Activated CD4-positive, alpha-beta memory T cell treated with anti-CD3 and anti-CD28 coated beads for 36 hours (primary cell): ENCODE measurements around the gene DRG1. TPM values are rescaled to one million over a fixed set of nuclear protein-coding genes. Genes with fewer than 3 reads are reported as not detected.
"Not testable (repeated sequence)": the region's sequence is repeated elsewhere in the genome, so short reads cannot be mapped to it uniquely, and the experiment has no call there.

Experiments used
- CTCF ChIA-PET: fragments of 350-600 bp; sonication (Branson Sonifier 250); formaldehyde crosslinking; loops from one replicate; lab custom pipeline; 2021; ENCODE audit warnings: antibody characterized with exemption, inconsistent platforms; lab: Charles Lee
- POLR2A ChIA-PET: fragments of 350-600 bp; sonication (Branson Sonifier 250); formaldehyde crosslinking; loops from one replicate; lab custom pipeline; 2021; ENCODE audit warnings: antibody characterized with exemption; lab: Charles Lee
- DNase-seq: peaks from one replicate; pipeline ENCODE4 v3.0.0-alpha.2; 2020
- H3K27ac Mint-ChIP-seq: one replicate; pipeline ENCODE4 v1.8.0; 2021; ENCODE audit warnings: mixed read lengths
- H3K27me3 Mint-ChIP-seq: one replicate; pipeline ENCODE4 v1.8.0; 2021; ENCODE audit warnings: mixed read lengths
- H3K36me3 Mint-ChIP-seq: one replicate; pipeline ENCODE4 v1.8.0; 2021; ENCODE audit warnings: mixed read lengths
- H3K4me1 Mint-ChIP-seq: one replicate; pipeline ENCODE4 v1.8.0; 2021; ENCODE audit warnings: low read depth, mixed read lengths
- H3K4me3 Mint-ChIP-seq: one replicate; pipeline ENCODE4 v1.8.0; 2021; ENCODE audit warnings: mild to moderate bottlenecking, mixed read lengths
- H3K9me3 Mint-ChIP-seq: one replicate; pipeline ENCODE4 v1.8.0; 2021; ENCODE audit warnings: mixed read lengths
- intact Hi-C: fragments of 100-400 bp; cut with micrococcal nuclease; formaldehyde crosslinking; loops from one replicate; pipeline ENCODE4 v1.15.1; 2023
- total RNA-seq, 2 experiments: library from RNA; stranded (reverse); gene quantifications; one replicate each; pipeline ENCODE4 v1.2.3, GENCODE V29; 2021

Gene DRG1
- total RNA-seq, 2 experiments from 2014 or later: 97.1 to 116 TPM

- peaks cover 4% of the 10 kb centered on the region for H3K4me1 Mint-ChIP-seq
- no peak for DNase-seq
- no peak overlapping the region for H3K4me3 Mint-ChIP-seq
- peaks cover 4% of the 10 kb centered on the region for H3K9me3 Mint-ChIP-seq
- peaks cover 2% of the 10 kb centered on the region for H3K27me3 Mint-ChIP-seq
- H3K27ac Mint-ChIP-seq: no peak overlapping the region
- POLR2A ChIA-PET: no interaction called here
- no peaks in the 10 kb centered on the region for H3K36me3 Mint-ChIP-seq
- intact Hi-C loops: no loop called here
- CTCF ChIA-PET: no interaction called here
Measured at GRCh38 chr22:31394326-31394725, 5.1 kb upstream of the DRG1 start.

GRCh38 chr22:31398231-31398630, 1.2 kb upstream of the DRG1 start:
- ChIA-PET CTCF (interaction anchor here (0.6 to 1.7 kb wide), 2 partner anchors 52 to 430 kb away, joined by 3 to 5 read pairs; partner anchors contain the start of genes MORC2 and PATZ1), POLR2A (interaction anchor here (1.1 to 2.8 kb wide), 2 partner anchors 38 to 51 kb away, joined by 3 to 19 read pairs; partner anchors contain the start of gene PATZ1)
- intact Hi-C loops: no loop called here
- no peak for DNase-seq
- Mint-ChIP-seq H3K4me1 (peaks cover 23% of the 10 kb centered on the region), H3K36me3 (peaks cover 17% of the 10 kb centered on the region), H3K9me3 (peaks cover 4% of the 10 kb centered on the region), H3K27me3 (peaks cover 2% of the 10 kb centered on the region), H3K4me3 (no peak overlapping the region), H3K27ac (no peak overlapping the region)

GRCh38 chr22:31400023-31400397, 606 bp downstream of the DRG1 start:
- peaks cover 23% of the 10 kb centered on the region for H3K4me1 Mint-ChIP-seq
- intact Hi-C loops: loop anchor here (1.0 kb wide), 1 partner anchor 107 kb away; no protein-coding TSS in a partner anchor
- no peaks in the 10 kb centered on the region for H3K27me3 Mint-ChIP-seq
- CTCF ChIA-PET: interaction anchor here (0.9 kb wide), 1 partner anchor 89 kb away, joined by 3 read pairs; no protein-coding TSS in a partner anchor
- no peak for DNase-seq
- H3K36me3 Mint-ChIP-seq: peaks cover 22% of the 10 kb centered on the region
- POLR2A ChIA-PET: interaction anchor here (2.8 kb wide), 1 partner anchor 53 kb away, joined by 19 read pairs; the partner anchor contains the start of gene PATZ1
- H3K9me3 Mint-ChIP-seq: no peaks in the 10 kb centered on the region
- peak overlapping the region; percentile 84 for H3K27ac Mint-ChIP-seq
- peak overlapping the region; percentile 93 for H3K4me3 Mint-ChIP-seq

GRCh38 chr22:31402350-31402749, 2.9 kb downstream of the DRG1 start:
- H3K4me3 Mint-ChIP-seq, intact Hi-C loops, H3K27me3 Mint-ChIP-seq, H3K9me3 Mint-ChIP-seq, DNase-seq, CTCF ChIA-PET: not testable (repeated sequence)
- peak overlapping the region; percentile 53 for H3K27ac Mint-ChIP-seq
- H3K4me1 Mint-ChIP-seq: peaks cover 29% of the 10 kb centered on the region
- POLR2A ChIA-PET: interaction anchor here (0.6 kb wide), 1 partner anchor 76 kb away, joined by 3 read pairs; no protein-coding TSS in a partner anchor
- H3K36me3 Mint-ChIP-seq: peaks cover 36% of the 10 kb centered on the region

- Mint-ChIP-seq H3K27ac (peak overlapping the region; percentile 4), H3K4me1 (no peaks in the 10 kb centered on the region), H3K9me3 (no peaks in the 10 kb centered on the region), H3K4me3 (no peak overlapping the region), H3K27me3 (no peaks in the 10 kb centered on the region), H3K36me3 (peaks cover 54% of the 10 kb centered on the region)
- CTCF ChIA-PET: no interaction called here
- POLR2A ChIA-PET: no interaction called here
- DNase-seq: no peak
- intact Hi-C loops: no loop called here
Measured at GRCh38 chr22:31425331-31426050, 26.1 kb downstream of the DRG1 start.

GRCh38 chr22:31431950-31432349, 32.5 kb downstream of the DRG1 start:
- H3K36me3 Mint-ChIP-seq: peaks cover 57% of the 10 kb centered on the region
- no peaks in the 10 kb centered on the region for H3K4me1 Mint-ChIP-seq
- no peaks in the 10 kb centered on the region for H3K27me3 Mint-ChIP-seq
- intact Hi-C loops: no loop called here
- H3K4me3 Mint-ChIP-seq: no peak overlapping the region
- CTCF ChIA-PET: no interaction called here
- no peaks in the 10 kb centered on the region for H3K9me3 Mint-ChIP-seq
- POLR2A ChIA-PET: no interaction called here
- H3K27ac Mint-ChIP-seq: no peak overlapping the region
- DNase-seq: no peak

GRCh38 chr22:31436132-31436531, 36.7 kb downstream of the DRG1 start:
- Mint-ChIP-seq H3K36me3 (peaks cover 61% of the 10 kb centered on the region), H3K27ac (no peak overlapping the region), H3K4me3 (no peak overlapping the region), H3K27me3 (no peaks in the 10 kb centered on the region), H3K9me3 (no peaks in the 10 kb centered on the region), H3K4me1 (no peaks in the 10 kb centered on the region)
- ChIA-PET POLR2A (no interaction called here), CTCF (no interaction called here)
- no peak for DNase-seq
- intact Hi-C loops: no loop called here

GRCh38 chr22:31439808-31440207, 40.4 kb downstream of the DRG1 start:
- no peak for DNase-seq
- no peak overlapping the region for H3K4me3 Mint-ChIP-seq
- no peaks in the 10 kb centered on the region for H3K9me3 Mint-ChIP-seq
- no peaks in the 10 kb centered on the region for H3K4me1 Mint-ChIP-seq
- H3K27ac Mint-ChIP-seq: no peak overlapping the region
- POLR2A ChIA-PET: no interaction called here
- peaks cover 66% of the 10 kb centered on the region for H3K36me3 Mint-ChIP-seq
- H3K27me3 Mint-ChIP-seq: no peaks in the 10 kb centered on the region
- intact Hi-C loops: no loop called here
- CTCF ChIA-PET: no interaction called here

- no peak for DNase-seq
- Mint-ChIP-seq H3K27ac (peak overlapping the region; percentile 50), H3K27me3 (no peaks in the 10 kb centered on the region), H3K4me1 (peaks cover 4% of the 10 kb centered on the region), H3K36me3 (peaks cover 66% of the 10 kb centered on the region), H3K9me3 (no peaks in the 10 kb centered on the region), H3K4me3 (no peak overlapping the region)
- intact Hi-C loops: no loop called here
- ChIA-PET POLR2A (interaction anchor here (1.0 kb wide), 1 partner anchor 190 kb away, joined by 3 read pairs; no protein-coding TSS in a partner anchor), CTCF (interaction anchor here (0.9 to 1.0 kb wide), 2 partner anchors 11 to 530 kb away, joined by 3 read pairs; no protein-coding TSS in a partner anchor)
Measured at GRCh38 chr22:31440681-31441080, 41.3 kb downstream of the DRG1 start.

GRCh38 chr22:31441652-31442051, 42.2 kb downstream of the DRG1 start:
- no peaks in the 10 kb centered on the region for H3K9me3 Mint-ChIP-seq
- intact Hi-C loops: no loop called here
- H3K4me3 Mint-ChIP-seq: no peak overlapping the region
- H3K4me1 Mint-ChIP-seq: peaks cover 6% of the 10 kb centered on the region
- H3K36me3 Mint-ChIP-seq: peaks cover 60% of the 10 kb centered on the region
- no peaks in the 10 kb centered on the region for H3K27me3 Mint-ChIP-seq
- CTCF ChIA-PET: interaction anchor here (0.9 to 1.0 kb wide), 2 partner anchors 10 to 529 kb away, joined by 3 read pairs; no protein-coding TSS in a partner anchor
- peak overlapping the region; percentile 6 for H3K27ac Mint-ChIP-seq
- DNase-seq: no peak
- POLR2A ChIA-PET: no interaction called here

GRCh38 chr22:31442768-31443489, 43.5 kb downstream of the DRG1 start:
- no peaks in the 10 kb centered on the region for H3K27me3 Mint-ChIP-seq
- intact Hi-C loops: no loop called here
- DNase-seq: no peak
- ChIA-PET POLR2A (interaction anchor here (0.5 kb wide), 1 partner anchor 30 kb away, joined by 3 read pairs; no protein-coding TSS in a partner anchor), CTCF (no interaction called here)
- no peak overlapping the region for H3K27ac Mint-ChIP-seq
- peaks cover 52% of the 10 kb centered on the region for H3K36me3 Mint-ChIP-seq
- peaks cover 6% of the 10 kb centered on the region for H3K4me1 Mint-ChIP-seq
- H3K4me3 Mint-ChIP-seq: no peak overlapping the region
- H3K9me3 Mint-ChIP-seq: no peaks in the 10 kb centered on the region

- H3K36me3 Mint-ChIP-seq: peaks cover 52% of the 10 kb centered on the region
- no peak overlapping the region for H3K4me3 Mint-ChIP-seq
- DNase-seq: no peak
- intact Hi-C loops: no loop called here
- peaks cover 6% of the 10 kb centered on the region for H3K4me1 Mint-ChIP-seq
- ChIA-PET POLR2A (no interaction called here), CTCF (no interaction called here)
- H3K27ac Mint-ChIP-seq: no peak overlapping the region
- H3K9me3 Mint-ChIP-seq: no peaks in the 10 kb centered on the region
- no peaks in the 10 kb centered on the region for H3K27me3 Mint-ChIP-seq
Measured at GRCh38 chr22:31443516-31443915, 44.1 kb downstream of the DRG1 start.
